ENCODE measurements around the gene UNCX.
"Not testable (repeated sequence)": the region's sequence is repeated elsewhere in the genome, so short reads cannot be mapped to it uniquely, and the experiment has no call there.

DNA sequence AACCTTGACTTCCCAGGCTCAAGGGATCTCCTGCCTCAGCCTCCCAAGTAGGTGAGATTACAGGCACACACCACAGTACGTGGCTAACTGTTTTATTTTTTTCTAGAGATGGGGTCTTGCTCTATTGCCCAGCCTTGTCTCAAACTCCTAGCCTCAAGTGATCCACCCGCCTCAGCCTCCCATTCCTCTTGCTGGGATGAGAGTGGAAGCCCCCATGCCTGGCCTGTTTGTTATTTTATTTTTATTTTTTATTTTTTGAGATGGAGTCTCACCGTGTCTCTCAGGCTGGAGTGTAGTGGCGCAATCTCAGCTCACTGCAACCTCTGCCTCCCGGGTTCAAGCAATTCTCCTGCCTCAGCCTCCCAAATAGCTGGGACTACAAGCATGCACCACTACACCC lies 20.6 kb upstream of the UNCX start:
- TF ChIP-seq, protein P1, sequence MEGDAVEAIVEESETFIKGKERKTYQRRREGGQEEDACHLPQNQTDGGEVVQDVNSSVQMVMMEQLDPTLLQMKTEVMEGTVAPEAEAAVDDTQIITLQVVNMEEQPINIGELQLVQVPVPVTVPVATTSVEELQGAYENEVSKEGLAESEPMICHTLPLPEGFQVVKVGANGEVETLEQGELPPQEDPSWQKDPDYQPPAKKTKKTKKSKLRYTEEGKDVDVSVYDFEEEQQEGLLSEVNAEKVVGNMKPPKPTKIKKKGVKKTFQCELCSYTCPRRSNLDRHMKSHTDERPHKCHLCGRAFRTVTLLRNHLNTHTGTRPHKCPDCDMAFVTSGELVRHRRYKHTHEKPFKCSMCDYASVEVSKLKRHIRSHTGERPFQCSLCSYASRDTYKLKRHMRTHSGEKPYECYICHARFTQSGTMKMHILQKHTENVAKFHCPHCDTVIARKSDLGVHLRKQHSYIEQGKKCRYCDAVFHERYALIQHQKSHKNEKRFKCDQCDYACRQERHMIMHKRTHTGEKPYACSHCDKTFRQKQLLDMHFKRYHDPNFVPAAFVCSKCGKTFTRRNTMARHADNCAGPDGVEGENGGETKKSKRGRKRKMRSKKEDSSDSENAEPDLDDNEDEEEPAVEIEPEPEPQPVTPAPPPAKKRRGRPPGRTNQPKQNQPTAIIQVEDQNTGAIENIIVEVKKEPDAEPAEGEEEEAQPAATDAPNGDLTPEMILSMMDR (conservative IDR thresholded peaks at IDR 0.05; ENCODE audit: low read depth in 2 of 2), result not testable (repeated sequence)
- not testable (repeated sequence) for TF ChIP-seq EZH2phosphoT487 (IDR thresholded peaks at IDR 0.05; ENCODE audit: unreplicated experiment); EZH2 (IDR thresholded peaks at IDR 0.05; ENCODE audit: low read depth, unreplicated experiment); CREB1 (CRISPR knock-in tag; IDR thresholded peaks at IDR 0.05; ENCODE audit: low read depth); POLR2AphosphoS5 (IDR thresholded peaks at IDR 0.05; ENCODE audit: low read depth)
- TF ChIP-seq, protein P2, sequence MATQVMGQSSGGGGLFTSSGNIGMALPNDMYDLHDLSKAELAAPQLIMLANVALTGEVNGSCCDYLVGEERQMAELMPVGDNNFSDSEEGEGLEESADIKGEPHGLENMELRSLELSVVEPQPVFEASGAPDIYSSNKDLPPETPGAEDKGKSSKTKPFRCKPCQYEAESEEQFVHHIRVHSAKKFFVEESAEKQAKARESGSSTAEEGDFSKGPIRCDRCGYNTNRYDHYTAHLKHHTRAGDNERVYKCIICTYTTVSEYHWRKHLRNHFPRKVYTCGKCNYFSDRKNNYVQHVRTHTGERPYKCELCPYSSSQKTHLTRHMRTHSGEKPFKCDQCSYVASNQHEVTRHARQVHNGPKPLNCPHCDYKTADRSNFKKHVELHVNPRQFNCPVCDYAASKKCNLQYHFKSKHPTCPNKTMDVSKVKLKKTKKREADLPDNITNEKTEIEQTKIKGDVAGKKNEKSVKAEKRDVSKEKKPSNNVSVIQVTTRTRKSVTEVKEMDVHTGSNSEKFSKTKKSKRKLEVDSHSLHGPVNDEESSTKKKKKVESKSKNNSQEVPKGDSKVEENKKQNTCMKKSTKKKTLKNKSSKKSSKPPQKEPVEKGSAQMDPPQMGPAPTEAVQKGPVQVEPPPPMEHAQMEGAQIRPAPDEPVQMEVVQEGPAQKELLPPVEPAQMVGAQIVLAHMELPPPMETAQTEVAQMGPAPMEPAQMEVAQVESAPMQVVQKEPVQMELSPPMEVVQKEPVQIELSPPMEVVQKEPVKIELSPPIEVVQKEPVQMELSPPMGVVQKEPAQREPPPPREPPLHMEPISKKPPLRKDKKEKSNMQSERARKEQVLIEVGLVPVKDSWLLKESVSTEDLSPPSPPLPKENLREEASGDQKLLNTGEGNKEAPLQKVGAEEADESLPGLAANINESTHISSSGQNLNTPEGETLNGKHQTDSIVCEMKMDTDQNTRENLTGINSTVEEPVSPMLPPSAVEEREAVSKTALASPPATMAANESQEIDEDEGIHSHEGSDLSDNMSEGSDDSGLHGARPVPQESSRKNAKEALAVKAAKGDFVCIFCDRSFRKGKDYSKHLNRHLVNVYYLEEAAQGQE (IDR thresholded peaks at IDR 0.05; ENCODE audit: unreplicated experiment), result not testable (repeated sequence)
- TF ChIP-seq, protein P3, sequence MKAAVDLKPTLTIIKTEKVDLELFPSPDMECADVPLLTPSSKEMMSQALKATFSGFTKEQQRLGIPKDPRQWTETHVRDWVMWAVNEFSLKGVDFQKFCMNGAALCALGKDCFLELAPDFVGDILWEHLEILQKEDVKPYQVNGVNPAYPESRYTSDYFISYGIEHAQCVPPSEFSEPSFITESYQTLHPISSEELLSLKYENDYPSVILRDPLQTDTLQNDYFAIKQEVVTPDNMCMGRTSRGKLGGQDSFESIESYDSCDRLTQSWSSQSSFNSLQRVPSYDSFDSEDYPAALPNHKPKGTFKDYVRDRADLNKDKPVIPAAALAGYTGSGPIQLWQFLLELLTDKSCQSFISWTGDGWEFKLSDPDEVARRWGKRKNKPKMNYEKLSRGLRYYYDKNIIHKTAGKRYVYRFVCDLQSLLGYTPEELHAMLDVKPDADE (IDR thresholded peaks at IDR 0.05), result not testable (repeated sequence)
- TF ChIP-seq, protein P4, sequence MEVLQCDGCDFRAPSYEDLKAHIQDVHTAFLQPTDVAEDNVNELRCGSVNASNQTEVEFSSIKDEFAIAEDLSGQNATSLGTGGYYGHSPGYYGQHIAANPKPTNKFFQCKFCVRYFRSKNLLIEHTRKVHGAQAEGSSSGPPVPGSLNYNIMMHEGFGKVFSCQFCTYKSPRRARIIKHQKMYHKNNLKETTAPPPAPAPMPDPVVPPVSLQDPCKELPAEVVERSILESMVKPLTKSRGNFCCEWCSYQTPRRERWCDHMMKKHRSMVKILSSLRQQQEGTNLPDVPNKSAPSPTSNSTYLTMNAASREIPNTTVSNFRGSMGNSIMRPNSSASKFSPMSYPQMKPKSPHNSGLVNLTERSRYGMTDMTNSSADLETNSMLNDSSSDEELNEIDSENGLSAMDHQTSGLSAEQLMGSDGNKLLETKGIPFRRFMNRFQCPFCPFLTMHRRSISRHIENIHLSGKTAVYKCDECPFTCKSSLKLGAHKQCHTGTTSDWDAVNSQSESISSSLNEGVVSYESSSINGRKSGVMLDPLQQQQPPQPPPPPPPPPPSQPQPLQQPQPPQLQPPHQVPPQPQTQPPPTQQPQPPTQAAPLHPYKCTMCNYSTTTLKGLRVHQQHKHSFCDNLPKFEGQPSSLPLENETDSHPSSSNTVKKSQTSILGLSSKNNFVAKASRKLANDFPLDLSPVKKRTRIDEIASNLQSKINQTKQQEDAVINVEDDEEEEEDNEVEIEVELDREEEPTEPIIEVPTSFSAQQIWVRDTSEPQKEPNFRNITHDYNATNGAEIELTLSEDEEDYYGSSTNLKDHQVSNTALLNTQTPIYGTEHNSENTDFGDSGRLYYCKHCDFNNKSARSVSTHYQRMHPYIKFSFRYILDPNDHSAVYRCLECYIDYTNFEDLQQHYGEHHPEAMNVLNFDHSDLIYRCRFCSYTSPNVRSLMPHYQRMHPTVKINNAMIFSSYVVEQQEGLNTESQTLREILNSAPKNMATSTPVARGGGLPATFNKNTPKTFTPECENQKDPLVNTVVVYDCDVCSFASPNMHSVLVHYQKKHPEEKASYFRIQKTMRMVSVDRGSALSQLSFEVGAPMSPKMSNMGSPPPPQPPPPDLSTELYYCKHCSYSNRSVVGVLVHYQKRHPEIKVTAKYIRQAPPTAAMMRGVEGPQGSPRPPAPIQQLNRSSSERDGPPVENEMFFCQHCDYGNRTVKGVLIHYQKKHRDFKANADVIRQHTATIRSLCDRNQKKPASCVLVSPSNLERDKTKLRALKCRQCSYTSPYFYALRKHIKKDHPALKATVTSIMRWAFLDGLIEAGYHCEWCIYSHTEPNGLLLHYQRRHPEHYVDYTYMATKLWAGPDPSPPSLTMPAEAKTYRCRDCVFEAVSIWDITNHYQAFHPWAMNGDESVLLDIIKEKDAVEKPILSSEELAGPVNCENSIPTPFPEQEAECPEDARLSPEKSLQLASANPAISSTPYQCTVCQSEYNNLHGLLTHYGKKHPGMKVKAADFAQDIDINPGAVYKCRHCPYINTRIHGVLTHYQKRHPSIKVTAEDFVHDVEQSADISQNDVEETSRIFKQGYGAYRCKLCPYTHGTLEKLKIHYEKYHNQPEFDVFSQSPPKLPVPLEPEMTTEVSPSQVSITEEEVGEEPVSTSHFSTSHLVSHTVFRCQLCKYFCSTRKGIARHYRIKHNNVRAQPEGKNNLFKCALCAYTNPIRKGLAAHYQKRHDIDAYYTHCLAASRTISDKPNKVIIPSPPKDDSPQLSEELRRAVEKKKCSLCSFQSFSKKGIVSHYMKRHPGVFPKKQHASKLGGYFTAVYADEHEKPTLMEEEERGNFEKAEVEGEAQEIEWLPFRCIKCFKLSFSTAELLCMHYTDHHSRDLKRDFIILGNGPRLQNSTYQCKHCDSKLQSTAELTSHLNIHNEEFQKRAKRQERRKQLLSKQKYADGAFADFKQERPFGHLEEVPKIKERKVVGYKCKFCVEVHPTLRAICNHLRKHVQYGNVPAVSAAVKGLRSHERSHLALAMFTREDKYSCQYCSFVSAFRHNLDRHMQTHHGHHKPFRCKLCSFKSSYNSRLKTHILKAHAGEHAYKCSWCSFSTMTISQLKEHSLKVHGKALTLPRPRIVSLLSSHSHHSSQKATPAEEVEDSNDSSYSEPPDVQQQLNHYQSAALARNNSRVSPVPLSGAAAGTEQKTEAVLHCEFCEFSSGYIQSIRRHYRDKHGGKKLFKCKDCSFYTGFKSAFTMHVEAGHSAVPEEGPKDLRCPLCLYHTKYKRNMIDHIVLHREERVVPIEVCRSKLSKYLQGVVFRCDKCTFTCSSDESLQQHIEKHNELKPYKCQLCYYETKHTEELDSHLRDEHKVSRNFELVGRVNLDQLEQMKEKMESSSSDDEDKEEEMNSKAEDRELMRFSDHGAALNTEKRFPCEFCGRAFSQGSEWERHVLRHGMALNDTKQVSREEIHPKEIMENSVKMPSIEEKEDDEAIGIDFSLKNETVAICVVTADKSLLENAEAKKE (CRISPR knock-in tag; IDR thresholded peaks at IDR 0.05), result not testable (repeated sequence)
